Measurements from ENCODE around the gene CARHSP1.

Gene CARHSP1

DNA sequence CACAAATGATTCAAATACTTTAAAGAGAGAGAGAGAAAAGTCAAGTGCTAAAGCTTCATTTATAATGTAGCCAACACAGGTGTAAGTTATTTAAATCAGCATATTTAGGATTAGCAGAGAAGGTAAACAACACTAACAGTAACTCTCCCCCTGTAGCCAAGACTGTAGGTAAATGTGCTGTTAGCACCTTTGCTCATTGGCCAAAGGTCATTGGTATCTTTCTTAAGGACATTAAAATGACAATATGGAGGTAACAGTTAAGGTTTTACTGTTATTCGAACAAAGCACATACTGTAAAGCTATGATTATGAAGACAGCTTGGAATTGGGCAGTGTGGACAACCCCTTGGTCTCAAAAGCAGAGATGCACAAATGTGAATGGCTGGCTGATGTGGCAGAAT, 42.0 kb upstream of the CARHSP1 start:
- ChIA-PET POLR2A (no interaction called here), CTCF (interaction anchor here (0.5 kb wide), 1 partner anchor 31 kb away, joined by 9 read pairs; no protein-coding TSS in a partner anchor)
- TF ChIP-seq ELF4 (IDR thresholded peaks at IDR 0.05) (no peak), SUZ12 (IDR thresholded peaks at IDR 0.05) (no peak), BHLHE40 (IDR thresholded peaks at IDR 0.05; ENCODE audit: borderline replicate concordance) (no peak), HDGF (IDR thresholded peaks at IDR 0.05; ENCODE audit: borderline replicate concordance) (no peak), TARDBP (IDR thresholded peaks at IDR 0.05) (no peak)
- DNase-seq (ENCODE audit: extremely low spot score) = no peak

DNA sequence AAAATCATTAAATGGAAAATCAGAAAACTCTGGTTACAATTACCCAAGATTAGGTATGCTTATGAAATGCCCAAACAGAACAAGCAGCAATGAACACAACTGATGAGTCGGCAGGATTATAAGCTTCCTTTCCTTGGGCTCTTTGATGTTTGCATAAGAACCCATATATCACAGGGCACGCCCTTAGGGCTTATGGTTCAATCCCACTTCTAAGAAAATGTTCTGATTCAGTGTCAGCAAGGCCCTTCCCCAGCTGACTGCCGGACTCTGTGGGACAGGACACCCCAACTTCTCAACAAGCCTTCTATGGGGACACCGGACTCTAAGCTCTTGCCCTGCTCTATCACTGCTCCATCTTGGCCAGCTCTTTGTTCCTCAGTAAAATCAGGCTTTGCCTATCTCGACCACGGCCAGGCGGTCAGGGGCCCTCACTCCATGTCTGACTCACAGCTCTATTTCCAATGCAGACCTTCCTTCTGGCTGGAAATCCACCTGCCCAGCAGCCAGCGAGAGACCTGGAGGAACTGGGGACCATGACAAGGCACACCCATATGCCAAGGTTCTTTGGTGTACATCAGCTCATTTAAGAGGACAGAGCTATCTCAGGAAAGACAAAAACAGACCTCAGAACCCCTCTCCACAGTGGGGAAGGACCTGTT, 40.1 kb upstream of the CARHSP1 start:
- CTCF ChIA-PET = interaction anchor here (0.7 to 1.5 kb wide), 2 partner anchors 28 to 60 kb away, joined by 3 to 4 read pairs; no protein-coding TSS in a partner anchor
- POLR2A ChIA-PET = interaction anchor here (0.9 kb wide), 1 partner anchor 9 kb away, joined by 3 read pairs; no protein-coding TSS in a partner anchor
- TF ChIP-seq FOXK2 (IDR thresholded peaks at IDR 0.05) (no peak), SUZ12 (IDR thresholded peaks at IDR 0.05) (no peak), FOXA1 (IDR thresholded peaks at IDR 0.05) (no peak), SP1 (IDR thresholded peaks at IDR 0.05) (no peak), BHLHE40 (IDR thresholded peaks at IDR 0.05; ENCODE audit: borderline replicate concordance) (no peak), NFRKB (IDR thresholded peaks at IDR 0.05) (no peak), ELF4 (IDR thresholded peaks at IDR 0.05) (no peak), FOXM1 (IDR thresholded peaks at IDR 0.05; ENCODE audit: borderline replicate concordance) (no peak), HDGF (IDR thresholded peaks at IDR 0.05; ENCODE audit: borderline replicate concordance) (no peak), ARNT (IDR thresholded peaks at IDR 0.05) (no peak), TARDBP (IDR thresholded peaks at IDR 0.05) (no peak)
- TF ChIP-seq, protein P1, sequence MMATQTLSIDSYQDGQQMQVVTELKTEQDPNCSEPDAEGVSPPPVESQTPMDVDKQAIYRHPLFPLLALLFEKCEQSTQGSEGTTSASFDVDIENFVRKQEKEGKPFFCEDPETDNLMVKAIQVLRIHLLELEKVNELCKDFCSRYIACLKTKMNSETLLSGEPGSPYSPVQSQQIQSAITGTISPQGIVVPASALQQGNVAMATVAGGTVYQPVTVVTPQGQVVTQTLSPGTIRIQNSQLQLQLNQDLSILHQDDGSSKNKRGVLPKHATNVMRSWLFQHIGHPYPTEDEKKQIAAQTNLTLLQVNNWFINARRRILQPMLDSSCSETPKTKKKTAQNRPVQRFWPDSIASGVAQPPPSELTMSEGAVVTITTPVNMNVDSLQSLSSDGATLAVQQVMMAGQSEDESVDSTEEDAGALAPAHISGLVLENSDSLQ (IDR thresholded peaks at IDR 0.05) = no peak
- DNase-seq (ENCODE audit: extremely low spot score) = no peak

DNA sequence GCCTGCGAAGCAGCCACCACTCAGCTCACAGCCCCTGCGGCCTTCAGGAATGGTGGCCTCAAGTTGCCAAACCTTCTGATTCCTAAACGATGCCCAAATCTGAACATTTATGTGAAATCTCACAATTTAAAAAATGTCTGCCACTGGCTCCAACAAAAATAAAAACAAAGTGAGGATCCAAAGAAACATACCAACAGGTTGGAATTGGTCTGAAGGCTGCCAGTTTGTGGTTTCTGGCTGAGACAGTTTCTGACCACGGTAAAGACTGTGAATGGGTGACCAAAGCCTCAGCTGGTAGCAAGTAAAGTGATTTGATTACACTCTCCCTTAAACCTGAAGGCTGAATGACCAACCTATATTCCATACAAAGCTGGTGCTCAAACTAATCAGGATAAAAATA, 38.3 kb upstream of the CARHSP1 start:
- DNase-seq (ENCODE audit: extremely low spot score) = no peak
- ChIA-PET POLR2A (no interaction called here), CTCF (no interaction called here)
- TF ChIP-seq ZNF384 (IDR thresholded peaks at IDR 0.05) (no peak), TARDBP (IDR thresholded peaks at IDR 0.05) (no peak), SUZ12 (IDR thresholded peaks at IDR 0.05) (no peak)

DNA sequence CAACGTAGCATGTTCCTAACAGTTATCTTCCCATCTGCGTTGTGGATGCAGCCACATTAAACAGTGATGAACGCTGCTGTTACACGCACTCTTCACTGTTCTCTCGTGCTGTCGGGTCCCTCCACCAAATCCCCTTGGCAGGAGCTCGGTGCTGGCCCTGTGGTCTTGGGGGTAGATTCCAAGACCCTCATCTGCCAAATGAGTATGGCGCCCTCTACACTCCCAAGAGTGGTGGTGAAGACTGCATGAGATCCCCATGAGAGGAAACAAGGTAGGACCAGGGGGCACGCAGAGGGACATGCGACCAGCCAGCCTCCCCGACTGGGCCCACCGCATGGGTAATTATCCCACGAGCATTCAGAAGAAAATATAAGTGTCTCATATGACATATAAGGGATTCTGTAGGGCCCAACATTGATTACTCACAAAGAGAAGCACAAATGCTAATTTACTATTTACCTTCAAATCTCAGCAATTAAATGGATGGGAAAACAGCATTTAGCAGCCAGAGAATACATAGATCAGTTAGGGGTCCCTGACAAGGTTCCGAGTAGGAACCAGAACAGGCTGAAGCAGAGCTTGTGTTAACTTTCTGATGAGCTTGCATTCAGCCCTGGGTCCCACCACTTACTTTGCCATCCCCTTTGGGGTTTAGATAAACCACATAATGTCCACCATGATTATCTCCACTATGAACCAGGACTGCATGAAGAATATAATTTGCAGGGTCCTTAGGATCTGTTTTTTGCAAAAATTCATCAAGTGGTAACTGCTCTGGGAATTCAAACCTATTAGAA, 37.2 kb upstream of the CARHSP1 start:
- ChIA-PET POLR2A (no interaction called here), CTCF (interaction anchor here (0.7 to 1.0 kb wide), 2 partner anchors 103 to 233 kb away, joined by 3 to 5 read pairs; no protein-coding TSS in a partner anchor)
- TF ChIP-seq, protein P1 (IDR thresholded peaks at IDR 0.05) = no peak
- TF ChIP-seq NFRKB (IDR thresholded peaks at IDR 0.05) (no peak), L3MBTL2 (conservative IDR thresholded peaks at IDR 0.05) (no peak), FOXK2 (IDR thresholded peaks at IDR 0.05) (no peak), TARDBP (IDR thresholded peaks at IDR 0.05) (no peak), SP1 (IDR thresholded peaks at IDR 0.05) (no peak), BHLHE40 (IDR thresholded peaks at IDR 0.05; ENCODE audit: borderline replicate concordance) (no peak), SUZ12 (IDR thresholded peaks at IDR 0.05) (no peak), ZNF384 (IDR thresholded peaks at IDR 0.05) (no peak), CTBP1 (IDR thresholded peaks at IDR 0.05; ENCODE audit: borderline replicate concordance) (no peak)
- no peak for DNase-seq (ENCODE audit: extremely low spot score)

DNA sequence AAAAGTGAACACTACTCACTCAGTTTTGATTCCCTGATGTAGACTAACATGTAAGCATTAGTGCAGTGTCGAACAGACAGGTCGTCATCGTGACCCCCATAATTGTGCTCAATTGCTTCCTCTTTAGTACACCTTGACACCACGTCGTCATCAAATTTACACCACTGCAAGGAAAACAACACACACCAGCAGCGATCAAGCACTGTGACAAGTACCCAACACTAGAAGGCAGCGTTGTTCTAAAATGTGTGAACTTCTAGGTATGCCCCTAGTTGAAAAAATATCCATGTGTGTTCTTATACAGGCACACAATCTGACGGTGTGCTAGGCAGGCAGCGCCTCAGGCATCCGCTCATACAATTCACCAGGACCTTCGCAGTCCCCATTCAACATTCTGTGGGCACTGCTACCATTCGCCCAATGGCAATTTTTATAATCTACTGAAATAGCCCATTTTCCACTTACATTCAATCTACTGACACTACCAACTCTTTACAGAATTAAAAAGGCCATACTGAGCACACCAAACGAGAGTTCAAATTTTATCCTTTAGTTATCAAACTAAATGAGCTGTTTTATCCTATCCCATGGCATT, 36.5 kb upstream of the CARHSP1 start:
- no peak for DNase-seq (ENCODE audit: extremely low spot score)
- ChIA-PET CTCF (interaction anchor here (1.0 kb wide), 1 partner anchor 103 kb away, joined by 5 read pairs; no protein-coding TSS in a partner anchor), POLR2A (no interaction called here)
- no peak for TF ChIP-seq ZNF384 (IDR thresholded peaks at IDR 0.05)
- no peak for TF ChIP-seq SP1 (IDR thresholded peaks at IDR 0.05)
- no peak for TF ChIP-seq TARDBP (IDR thresholded peaks at IDR 0.05)

DNA sequence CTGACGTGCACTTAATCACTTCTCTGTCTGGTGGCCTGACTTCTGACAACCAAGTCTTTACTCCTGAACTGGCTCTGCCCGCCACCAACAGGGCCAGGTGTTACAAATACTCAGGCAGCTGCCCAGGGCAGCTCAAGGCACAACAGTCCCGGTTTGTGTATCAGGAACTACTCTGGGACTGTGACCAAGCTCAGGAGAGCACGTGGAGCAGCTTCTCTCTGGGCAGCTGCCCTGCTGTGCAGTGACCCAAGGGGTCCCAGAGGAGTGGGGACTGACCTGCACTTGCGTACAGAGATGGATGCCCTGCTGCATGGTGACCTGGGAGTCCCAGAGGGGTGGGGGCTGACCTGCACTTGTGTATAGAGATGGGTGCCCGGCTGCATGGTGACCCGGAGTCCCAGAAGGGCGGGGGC, 35.2 kb upstream of the CARHSP1 start:
- CTCF ChIA-PET = no interaction called here
- POLR2A ChIA-PET = no interaction called here

DNA sequence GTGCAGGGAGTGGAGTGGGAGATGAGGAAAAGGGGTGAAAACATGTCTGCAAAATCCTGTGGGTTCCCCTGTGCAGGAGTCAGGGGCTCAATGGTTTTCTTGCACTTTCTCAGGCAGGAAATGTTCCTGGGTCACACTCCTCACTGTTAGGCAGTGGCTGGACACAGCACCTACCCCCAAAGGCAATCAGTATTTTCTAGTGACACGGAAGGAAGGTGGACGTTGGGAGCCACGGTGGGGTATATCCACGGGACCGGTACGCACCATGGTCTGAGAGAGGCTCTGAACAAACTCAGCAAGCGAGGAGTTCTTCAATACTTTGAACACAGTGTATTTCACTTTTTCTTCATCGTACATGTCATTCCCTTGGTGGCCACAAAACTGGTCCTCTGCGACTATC, 34.2 kb upstream of the CARHSP1 start:
- no peak for TF ChIP-seq BHLHE40 (IDR thresholded peaks at IDR 0.05; ENCODE audit: borderline replicate concordance)
- no peak for TF ChIP-seq FOXK2 (IDR thresholded peaks at IDR 0.05)
- TF ChIP-seq SUZ12 (IDR thresholded peaks at IDR 0.05) = no peak
- TF ChIP-seq SP1 (IDR thresholded peaks at IDR 0.05) = no peak
- CTCF ChIA-PET = interaction anchor here (1.3 kb wide), 1 partner anchor 106 kb away, joined by 3 read pairs; no protein-coding TSS in a partner anchor

More for the DNA sequence above, 35.2 kb upstream of the CARHSP1 start:
- TF ChIP-seq FOXM1 (IDR thresholded peaks at IDR 0.05; ENCODE audit: borderline replicate concordance) = no peak
- no peak for TF ChIP-seq FOXK2 (IDR thresholded peaks at IDR 0.05)
- TF ChIP-seq LEF1 (IDR thresholded peaks at IDR 0.05; ENCODE audit: borderline replicate concordance) = no peak
- no peak for TF ChIP-seq CTBP1 (IDR thresholded peaks at IDR 0.05; ENCODE audit: borderline replicate concordance)
- TF ChIP-seq SP1 (IDR thresholded peaks at IDR 0.05) = no peak
- no peak for TF ChIP-seq BHLHE40 (IDR thresholded peaks at IDR 0.05; ENCODE audit: borderline replicate concordance)
- TF ChIP-seq NFRKB (IDR thresholded peaks at IDR 0.05) = no peak
- TF ChIP-seq ARNT (IDR thresholded peaks at IDR 0.05) = no peak
- TF ChIP-seq ELF4 (IDR thresholded peaks at IDR 0.05) = no peak
- no peak for TF ChIP-seq SUZ12 (IDR thresholded peaks at IDR 0.05)
- no peak for DNase-seq (ENCODE audit: extremely low spot score)

More for the DNA sequence above, 34.2 kb upstream of the CARHSP1 start:
- no peak for DNase-seq (ENCODE audit: extremely low spot score)
- POLR2A ChIA-PET = no interaction called here

Data from HEK293T (cell line).